Glomerular endothelial cell (primary cell): Measurements from ENCODE around the gene NHEJ1. TPM values are rescaled to one million over a fixed set of nuclear protein-coding genes. Genes with fewer than 3 reads are reported as not detected.

Experiments used
- DNase-seq: peaks from one replicate; pipeline ENCODE4 v3.0.0-alpha.2; 2011; ENCODE audit warnings: low read depth, low spot score; ENCODE audit errors: extremely low read depth
- total RNA-seq: library from RNA; depleted of rRNA; stranded (reverse); fragments of >200 nt; gene quantifications from 2 replicates; pipeline ENCODE4 v1.2.3, GENCODE V29; 2015

Gene NHEJ1
- total RNA-seq, 1 donor from 2014 or later = 18.3 TPM

GRCh38 chr2:219168526-219168925, 7.9 kb upstream of the NHEJ1 start:
- DNase-seq = no peak

GRCh38 chr2:219167997-219168396, 7.4 kb upstream of the NHEJ1 start:
- no peak for DNase-seq

GRCh38 chr2:219165058-219165911, 4.7 kb upstream of the NHEJ1 start:
- DNase-seq = no peak

- no peak for DNase-seq
Measured at GRCh38 chr2:219163156-219163555, 2.5 kb upstream of the NHEJ1 start.

GRCh38 chr2:219161097-219161496, 482 bp upstream of the NHEJ1 start:
- no peak for DNase-seq

- DNase-seq = no peak
Measured at GRCh38 chr2:219159771-219160185, 837 bp downstream of the NHEJ1 start.

GRCh38 chr2:219158586-219158985, 2.0 kb downstream of the NHEJ1 start:
- DNase-seq = no peak

GRCh38 chr2:219158025-219158424, 2.6 kb downstream of the NHEJ1 start:
- DNase-seq = no peak

GRCh38 chr2:219157396-219157795, 3.2 kb downstream of the NHEJ1 start:
- no peak for DNase-seq

GRCh38 chr2:219155054-219155644, 5.5 kb downstream of the NHEJ1 start:
- DNase-seq = no peak

- DNase-seq = no peak
Measured at GRCh38 chr2:219149667-219150066, 10.9 kb downstream of the NHEJ1 start.

GRCh38 chr2:219142329-219142728, 18.3 kb downstream of the NHEJ1 start:
- no peak for DNase-seq

GRCh38 chr2:219140722-219141121, 19.9 kb downstream of the NHEJ1 start:
- no peak for DNase-seq

GRCh38 chr2:219133976-219134375, 26.6 kb downstream of the NHEJ1 start:
- DNase-seq = no peak

- no peak for DNase-seq
Measured at GRCh38 chr2:219131744-219132143, 28.9 kb downstream of the NHEJ1 start.

GRCh38 chr2:219131327-219131726, 29.3 kb downstream of the NHEJ1 start:
- no peak for DNase-seq

- no peak for DNase-seq
Measured at GRCh38 chr2:219129589-219129988, 31.0 kb downstream of the NHEJ1 start.

GRCh38 chr2:219128396-219128795, 32.2 kb downstream of the NHEJ1 start:
- DNase-seq = no peak

- no peak for DNase-seq
Measured at GRCh38 chr2:219127037-219127635, 33.5 kb downstream of the NHEJ1 start.

GRCh38 chr2:219126555-219126954, 34.1 kb downstream of the NHEJ1 start:
- DNase-seq = no peak

GRCh38 chr2:219125886-219126270, 34.7 kb downstream of the NHEJ1 start:
- DNase-seq = no peak
